Lung microvascular endothelial cell (primary cell): ENCODE results near the gene GATD1. TPM values are rescaled to one million over a fixed set of nuclear protein-coding genes. Genes with fewer than 3 reads are reported as not detected.

Experiments
- DNase-seq, 2 donors: peaks; one replicate each; pipeline versions ENCODE4 v3.0.0 to v3.0.0-alpha.2; 2010; ENCODE audit warnings: low read depth in 2 of 2
- total RNA-seq: library from RNA; depleted of rRNA; stranded (reverse); fragments of >200 nt; gene quantifications from 2 replicates; pipeline ENCODE4 v1.2.1, GENCODE V29; 2014

GATD1 gene
- total RNA-seq, 1 donor from 2014 or later: 21.4 TPM

GRCh38 chr11:727859-728748 is 49.2 kb downstream of the GATD1 start:
- peak; percentile 50 to 72 for DNase-seq

- DNase-seq: no peak
Observed at GRCh38 chr11:727281-727701, 50.0 kb downstream of the GATD1 start.

- peak in 1 of 2 donors; percentile 79 for DNase-seq
Observed at GRCh38 chr11:726278-727220, 50.7 kb downstream of the GATD1 start.

GRCh38 chr11:725624-726202 is 51.6 kb downstream of the GATD1 start:
- DNase-seq: no peak

- no peak for DNase-seq
Observed at GRCh38 chr11:724778-725386, 52.4 kb downstream of the GATD1 start.

- DNase-seq: peak in 1 of 2 donors; percentile 57
Observed at GRCh38 chr11:724049-724777, 53.1 kb downstream of the GATD1 start.

- peak; percentile 67 to 78 for DNase-seq
Observed at GRCh38 chr11:723120-723883, 54.0 kb downstream of the GATD1 start.

DNA sequence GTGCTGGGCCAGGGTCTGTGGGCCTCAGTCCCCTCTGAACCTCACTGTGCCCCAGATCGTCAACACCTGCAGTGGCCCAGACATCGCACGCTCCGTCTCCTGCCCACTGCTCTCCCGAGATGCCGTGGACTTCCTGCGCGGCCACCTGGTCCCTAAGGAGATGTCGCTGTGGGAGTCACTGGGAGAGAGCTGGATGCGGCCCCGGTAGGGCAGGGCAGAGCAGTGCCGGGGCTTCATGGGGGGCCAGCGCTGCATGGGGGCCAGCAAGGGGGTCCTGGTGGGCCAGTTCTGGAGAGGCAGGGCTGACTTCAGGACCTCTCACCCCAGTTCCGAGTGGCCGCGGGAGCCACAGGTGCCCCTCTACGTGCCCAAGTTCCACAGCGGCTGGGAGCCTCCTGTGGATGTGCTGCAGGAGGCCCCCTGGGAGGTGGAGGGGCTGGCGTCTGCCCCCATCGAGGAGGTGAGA is 54.9 kb downstream of the GATD1 start:
- no peak for DNase-seq

DNA sequence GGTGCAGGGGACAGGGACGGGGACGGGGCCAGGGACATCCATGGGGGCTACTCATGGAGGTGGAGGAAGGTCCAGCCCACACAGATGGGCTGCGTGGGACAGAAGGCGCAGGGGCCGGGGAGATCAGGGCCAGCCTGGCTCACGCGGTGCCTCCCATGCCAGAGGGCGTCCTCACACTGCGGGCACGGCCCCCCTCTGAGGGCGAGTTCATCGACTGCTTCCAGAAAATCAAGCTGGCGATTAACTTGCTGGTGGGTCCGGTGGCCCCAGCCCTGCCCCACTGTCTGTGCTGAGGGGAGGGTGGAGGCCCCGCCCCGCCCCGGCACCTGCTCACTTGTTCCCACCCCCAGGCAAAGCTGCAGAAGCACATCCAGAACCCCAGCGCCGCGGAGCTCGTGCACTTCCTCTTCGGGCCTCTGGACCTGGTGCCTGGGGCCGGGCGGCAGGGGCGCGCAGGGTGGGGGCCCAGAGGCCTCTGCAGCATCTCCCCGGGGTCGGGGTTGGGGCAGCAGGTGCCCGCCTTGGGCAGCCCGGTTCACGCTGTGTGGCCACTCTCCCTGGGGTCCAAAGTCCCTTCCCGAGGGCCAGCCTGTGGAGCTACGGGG is 55.4 kb downstream of the GATD1 start:
- DNase-seq: no peak

GRCh38 chr11:721247-721740 is 56.0 kb downstream of the GATD1 start:
- no peak for DNase-seq

DNA sequence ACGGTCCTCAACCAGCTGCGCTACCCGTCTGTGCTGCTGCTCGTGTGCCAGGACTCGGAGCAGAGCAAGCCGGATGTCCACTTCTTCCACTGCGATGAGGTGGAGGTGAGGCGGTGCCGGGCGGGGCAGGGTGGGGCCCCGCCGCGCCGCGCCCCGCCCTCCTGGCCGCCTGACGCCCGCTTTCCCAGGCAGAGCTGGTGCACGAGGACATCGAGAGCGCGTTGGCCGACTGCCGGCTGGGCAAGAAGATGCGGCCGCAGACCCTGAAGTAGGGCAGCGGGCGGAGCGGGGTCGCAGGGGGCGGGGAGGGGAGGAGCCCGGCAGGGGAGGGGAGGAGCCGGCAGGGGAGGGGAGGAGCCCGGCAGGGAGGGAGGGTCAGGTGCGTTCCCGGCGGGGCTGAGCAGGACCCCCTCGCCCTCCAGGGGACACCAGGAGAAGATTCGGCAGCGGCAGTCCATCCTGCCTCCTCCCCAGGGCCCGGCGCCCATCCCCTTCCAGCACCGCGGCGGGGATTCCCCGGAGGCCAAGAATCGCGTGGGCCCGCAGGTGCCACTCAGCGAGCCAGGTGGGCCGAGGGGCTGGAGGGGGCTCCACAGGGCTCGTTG is 56.5 kb downstream of the GATD1 start:
- DNase-seq: no peak

- DNase-seq: no peak
Observed at GRCh38 chr11:720017-720641, 57.2 kb downstream of the GATD1 start.

- DNase-seq: no peak
Observed at GRCh38 chr11:719214-720016, 57.9 kb downstream of the GATD1 start.
